ENCODE measurements around the gene NRG2. TPM values are rescaled to one million over a fixed set of nuclear protein-coding genes. Genes with fewer than 3 reads are reported as not detected.

The NRG2 gene
- total RNA-seq, 1 donor from 2014 or later = 13.9 TPM

GRCh38 chr5:139839918-139840317 lies 203.2 kb downstream of the NRG2 start:
- DNase-seq (ENCODE audit: low spot score) = no peak

- DNase-seq (ENCODE audit: low spot score) = no peak
These were observed 203.8 kb downstream of the NRG2 start for GRCh38 chr5:139839232-139839815.

GRCh38 chr5:139838381-139839197 lies 204.5 kb downstream of the NRG2 start:
- no peak for DNase-seq (ENCODE audit: low spot score)

- no peak for DNase-seq (ENCODE audit: low spot score)
These were observed 205.3 kb downstream of the NRG2 start for GRCh38 chr5:139837711-139838380.

GRCh38 chr5:139836469-139837208 lies 206.5 kb downstream of the NRG2 start:
- DNase-seq (ENCODE audit: low spot score) = no peak

- DNase-seq (ENCODE audit: low spot score) = no peak
These were observed 207.4 kb downstream of the NRG2 start for GRCh38 chr5:139835656-139836055.

GRCh38 chr5:139833525-139833924 lies 209.6 kb downstream of the NRG2 start:
- DNase-seq (ENCODE audit: low spot score) = no peak

- DNase-seq (ENCODE audit: low spot score) = no peak
These were observed 211.5 kb downstream of the NRG2 start for GRCh38 chr5:139831624-139832023.

- no peak for DNase-seq (ENCODE audit: low spot score)
These were observed 213.6 kb downstream of the NRG2 start for GRCh38 chr5:139829471-139829870.

GRCh38 chr5:139828207-139828895 lies 214.7 kb downstream of the NRG2 start:
- DNase-seq (ENCODE audit: low spot score) = no peak

GRCh38 chr5:139825690-139826089 lies 217.4 kb downstream of the NRG2 start:
- DNase-seq (ENCODE audit: low spot score) = no peak

- DNase-seq (ENCODE audit: low spot score) = no peak
These were observed 219.2 kb downstream of the NRG2 start for GRCh38 chr5:139823757-139824355.

GRCh38 chr5:139822553-139823425 lies 220.3 kb downstream of the NRG2 start:
- no peak for DNase-seq (ENCODE audit: low spot score)

- DNase-seq (ENCODE audit: low spot score) = no peak
These were observed 221.1 kb downstream of the NRG2 start for GRCh38 chr5:139821806-139822552.

GRCh38 chr5:139820606-139821005 lies 222.5 kb downstream of the NRG2 start:
- no peak for DNase-seq (ENCODE audit: low spot score)

- no peak for DNase-seq (ENCODE audit: low spot score)
These were observed 223.0 kb downstream of the NRG2 start for GRCh38 chr5:139820130-139820529.

GRCh38 chr5:139817970-139818369 lies 225.1 kb downstream of the NRG2 start:
- DNase-seq (ENCODE audit: low spot score) = no peak

- no peak for DNase-seq (ENCODE audit: low spot score)
These were observed 225.7 kb downstream of the NRG2 start for GRCh38 chr5:139817362-139817761.

GRCh38 chr5:139816566-139816965 lies 226.5 kb downstream of the NRG2 start:
- no peak for DNase-seq (ENCODE audit: low spot score)
